Right forelimb (tissue), 1 donor: ENCODE results near the gene TMEM131L.
"Not testable (repeated sequence)": the region's sequence is repeated elsewhere in the genome, so short reads cannot be mapped to it uniquely, and the experiment has no call there.

Experiments
- DNase-seq: peaks from one replicate; pipeline ENCODE4 v3.0.0-alpha.2; 2018

TMEM131L gene

DNA sequence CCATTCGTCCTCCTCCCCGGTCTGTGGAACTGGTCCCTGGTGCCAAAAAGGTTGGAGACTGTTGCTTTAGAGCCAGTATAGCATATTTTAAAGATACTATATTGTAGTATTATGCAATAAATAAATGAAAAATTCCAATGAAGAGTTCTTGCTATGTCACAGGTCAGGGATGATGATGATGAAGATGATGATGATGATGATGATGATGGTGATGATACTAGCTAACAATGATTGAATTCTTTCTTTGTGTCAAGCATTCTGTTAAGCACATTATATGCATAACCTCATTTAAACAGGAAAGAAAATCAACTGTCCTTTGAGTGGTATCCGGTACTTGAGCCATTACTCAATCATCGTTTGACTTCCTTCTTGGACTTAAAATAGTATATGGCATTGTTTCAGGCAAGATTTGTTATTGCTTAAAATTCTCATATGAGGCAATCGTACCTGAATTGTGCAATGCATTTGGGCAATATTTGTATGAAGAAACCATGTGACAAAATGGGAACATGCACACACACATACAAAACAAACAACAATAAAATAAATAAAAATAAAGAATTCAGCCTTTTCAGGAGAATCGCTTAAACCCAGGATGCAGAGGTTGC, 195.2 kb downstream of the TMEM131L start:
- no peak for DNase-seq

DNA sequence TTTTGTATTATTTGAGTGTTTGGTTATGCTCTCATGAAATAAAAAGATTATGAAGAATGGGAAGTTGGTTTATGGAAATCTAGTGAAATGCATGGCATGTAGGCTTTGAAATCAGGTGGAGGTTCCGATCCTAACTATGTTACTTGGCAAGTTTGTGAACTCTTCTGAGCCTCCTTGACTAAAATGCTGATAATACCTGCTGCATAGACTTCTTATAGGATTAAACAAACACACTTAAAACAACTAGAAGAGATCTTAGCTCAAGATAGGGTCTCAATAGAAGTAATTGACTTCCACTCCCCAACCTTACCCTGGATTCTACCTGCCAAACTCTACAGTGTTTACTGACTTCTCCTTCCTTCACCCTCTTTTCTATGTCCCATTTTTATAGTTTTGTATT, 195.7 kb downstream of the TMEM131L start:
- DNase-seq: no peak

GRCh38 chr4:153663667-153664066, 197.5 kb downstream of the TMEM131L start:
- no peak for DNase-seq

DNA sequence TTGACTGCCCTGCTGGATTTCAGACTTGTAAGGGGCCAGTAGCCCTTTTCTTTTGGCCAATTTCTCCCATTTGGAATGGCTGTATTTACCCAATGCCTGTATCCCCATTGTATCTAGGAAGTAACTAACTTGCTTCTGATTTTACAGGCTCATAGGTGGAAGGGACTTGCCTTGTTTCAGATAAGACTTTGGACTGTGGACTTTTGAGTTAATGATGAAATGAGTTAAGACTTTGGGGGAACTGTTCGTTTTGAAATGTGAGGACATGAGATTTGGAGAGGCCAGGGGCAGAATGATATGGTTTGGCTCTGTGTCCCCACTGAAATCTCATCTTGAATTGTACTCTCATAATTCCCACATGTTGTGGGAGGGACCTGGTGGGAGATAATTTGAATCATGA, 200.3 kb downstream of the TMEM131L start:
- not testable (repeated sequence) for DNase-seq

GRCh38 chr4:153668647-153669046, 202.5 kb downstream of the TMEM131L start:
- DNase-seq: no peak

- no peak for DNase-seq
These were observed 203.7 kb downstream of the TMEM131L start for GRCh38 chr4:153669838-153670237.

DNA sequence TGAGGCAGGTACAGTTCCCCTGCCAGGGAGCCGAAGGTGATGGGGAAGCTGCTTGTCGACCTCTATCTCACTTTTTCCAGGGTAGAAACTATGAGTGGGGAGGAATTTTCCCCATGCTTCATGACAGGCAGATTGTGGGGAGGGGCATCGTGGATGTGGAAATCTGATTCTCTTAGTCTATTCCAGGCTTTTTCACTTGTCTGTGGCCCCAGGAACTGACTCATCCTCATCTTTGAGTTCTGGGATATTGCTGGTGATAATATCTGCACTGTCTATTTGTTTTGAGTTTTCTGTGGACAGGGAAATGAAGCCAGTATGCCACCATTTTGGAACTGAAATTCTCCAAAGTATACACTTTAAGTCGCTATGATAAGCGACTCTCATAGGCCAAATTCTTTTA, 210.3 kb downstream of the TMEM131L start:
- no peak for DNase-seq

GRCh38 chr4:153676984-153677383, 210.8 kb downstream of the TMEM131L start:
- no peak for DNase-seq

GRCh38 chr4:153679486-153679885, 213.3 kb downstream of the TMEM131L start:
- no peak for DNase-seq

GRCh38 chr4:153683763-153684181, 217.6 kb downstream of the TMEM131L start:
- DNase-seq: peak; percentile 72

- peak; percentile 57 for DNase-seq
These were observed 218.2 kb downstream of the TMEM131L start, which contains the start of gene TLR2 for GRCh38 chr4:153684182-153684970. Gene TLR2, plus strand, starts transcription at chr4:153684280. Its CDS starts 18,628 bp downstream, at chr4:153702908.

GRCh38 chr4:153684971-153685371, 218.8 kb downstream of the TMEM131L start:
- DNase-seq: no peak
